Aorta (tissue), 5 donors: ENCODE measurements around the gene MRFAP1L1. TPM values are rescaled to one million over a fixed set of nuclear protein-coding genes. Genes with fewer than 3 reads are reported as not detected.

Experiments used
- ATAC-seq: fragments of 200-7000 bp; cut with Tn5 transposase; one replicate; pipeline ENCODE4 v1.9.1; 2022; ENCODE audit warnings: moderate library complexity; ENCODE audit not compliant: low FRiP score
- DNase-seq, 2 donors: peaks; one replicate each; pipeline ENCODE4 v3.0.0-alpha.2; 2020
- H3K27ac ChIP-seq, 2 donors: one replicate each; pipeline ENCODE4 v1.5.1; 2013; ENCODE audit warnings: low read length in 2 of 2, mild to moderate bottlenecking in 2 of 2, moderate library complexity in 2 of 2, control low read depth in 1 of 2, inconsistent platforms in 1 of 2, low read depth in 1 of 2
- H3K27me3 ChIP-seq, 2 donors: one replicate each; pipeline ENCODE4 v1.6.1; 2013; ENCODE audit warnings: control low read depth in 1 of 2, low read length in 1 of 2, mild to moderate bottlenecking in 1 of 2, moderate library complexity in 1 of 2; ENCODE audit not compliant: insufficient read depth in 2 of 2, control insufficient read depth in 1 of 2
- H3K36me3 ChIP-seq, 2 donors: one replicate each; pipeline ENCODE4 v1.6.1; 2013; ENCODE audit warnings: control low read depth in 1 of 2, low read length in 1 of 2, mild to moderate bottlenecking in 1 of 2; ENCODE audit not compliant: insufficient read depth in 2 of 2, control insufficient read depth in 1 of 2
- H3K4me1 ChIP-seq, 2 donors: one replicate each; pipeline ENCODE4 v1.6.1; 2013; ENCODE audit warnings: low read length in 2 of 2, control low read depth in 1 of 2, mild to moderate bottlenecking in 1 of 2, moderate library complexity in 1 of 2; ENCODE audit not compliant: insufficient read depth in 2 of 2, control insufficient read depth in 1 of 2
- H3K4me3 ChIP-seq, 2 donors: one replicate each; pipeline ENCODE4 v1.5.1; 2013; ENCODE audit warnings: low read length in 2 of 2, control low read depth in 1 of 2, mild to moderate bottlenecking in 1 of 2
- H3K9me3 ChIP-seq: one replicate; pipeline ENCODE4 v1.6.1; 2013; ENCODE audit warnings: mild to moderate bottlenecking, low read length; ENCODE audit not compliant: control insufficient read depth
- WGBS, 2 donors: extraction: QIAGEN DNeasy Blood & Tissue Kit; methylation state at CpG; one replicate each; pipeline ENCODE4 v1.1.7; 2013; 5-methylcytosine and 5-hydroxymethylcytosine counted together
- intact Hi-C, 2 donors: fragments of 100-400 bp; cut with DNase I; formaldehyde crosslinking; loops; one replicate each; pipeline versions ENCODE4 v1.14.2 to v1.15.0; 2022
- polyA plus RNA-seq, 2 donors: library from polyadenylated mRNA; stranded (reverse); fragments of 200-250 nt; gene quantifications; one replicate each; pipeline ENCODE4 v1.2.3, GENCODE V29; 2013
- total RNA-seq, 2 donors: library from RNA; stranded (reverse); fragmentation: NEBNext Ultra II Directional; extraction: Animal tissue kit (Norgen Biotek cat#: 25700); gene quantifications; one replicate each; pipeline ENCODE4 v1.2.1, GENCODE V29; 2021
- donor health status: healthy with polysubstance abuse.
- donor health status: Bipolar disorder and iron deficiency.
- donor health status: DM: no; HTN: no; CAD: no.
- donor health status: DM: no; HTN: no; CAD: no.
- donor health status: DM: yes; HTN: yes; CAD: no.

MRFAP1L1 gene
- total and polyA plus RNA-seq, 4 donors = 38.3 to 91.0 (median 45.7) TPM

- H3K4me3 ChIP-seq = no peak overlapping the region
- WGBS, 2 donors = 88 to 91% methylated on average over 14 to 15 of the region's 15 CpGs
- ATAC-seq = peak; percentile 52
- no peaks in the 10 kb centered on the region for H3K27me3 ChIP-seq
- DNase-seq = no peak
- H3K27ac ChIP-seq = no peak overlapping the region
- H3K9me3 ChIP-seq = no peaks in the 10 kb centered on the region
- no peaks in the 10 kb centered on the region for H3K36me3 ChIP-seq
- intact Hi-C loops = no loop called here
- no peaks in the 10 kb centered on the region for H3K4me1 ChIP-seq
Observed at GRCh38 chr4:6689506-6689960, 20.1 kb downstream of the MRFAP1L1 start.

GRCh38 chr4:6688879-6689505 is 20.7 kb downstream of the MRFAP1L1 start:
- Histone ChIP-seq H3K27ac (no peak overlapping the region), H3K4me3 (no peak overlapping the region), H3K9me3 (no peaks in the 10 kb centered on the region), H3K36me3 (no peaks in the 10 kb centered on the region), H3K27me3 (no peaks in the 10 kb centered on the region), H3K4me1 (no peaks in the 10 kb centered on the region)
- ATAC-seq = no peak
- intact Hi-C loops = no loop called here
- peak in 1 of 2 donors; percentile 66 for DNase-seq
- 43 to 48% methylated on average over 23 of the region's 23 CpGs for WGBS, 2 donors

GRCh38 chr4:6687947-6688878 is 21.5 kb downstream of the MRFAP1L1 start:
- DNase-seq (no peak), ATAC-seq (no peak)
- no peaks in the 10 kb centered on the region for H3K9me3 ChIP-seq
- H3K27ac ChIP-seq = no peak overlapping the region
- no peaks in the 10 kb centered on the region for H3K36me3 ChIP-seq
- intact Hi-C loops = no loop called here
- H3K4me1 ChIP-seq = no peaks in the 10 kb centered on the region
- 91 to 93% methylated on average over 21 to 24 of the region's 24 CpGs for WGBS, 2 donors
- H3K4me3 ChIP-seq = no peak overlapping the region
- no peaks in the 10 kb centered on the region for H3K27me3 ChIP-seq

- intact Hi-C loops = no loop called here
- 69 to 79% methylated on average over 4 of the region's 4 CpGs for WGBS, 2 donors
- ATAC-seq (no peak), DNase-seq (no peak)
- H3K36me3 ChIP-seq = no peaks in the 10 kb centered on the region
- no peaks in the 10 kb centered on the region for H3K27me3 ChIP-seq
- no peaks in the 10 kb centered on the region for H3K9me3 ChIP-seq
- H3K27ac ChIP-seq = no peak overlapping the region
- H3K4me1 ChIP-seq = no peaks in the 10 kb centered on the region
- H3K4me3 ChIP-seq = no peak overlapping the region
Observed at GRCh38 chr4:6686104-6686787, 23.4 kb downstream of the MRFAP1L1 start.

GRCh38 chr4:6684656-6685055 is 25.0 kb downstream of the MRFAP1L1 start:
- Histone ChIP-seq H3K36me3 (no peaks in the 10 kb centered on the region), H3K27ac (no peak overlapping the region), H3K27me3 (no peaks in the 10 kb centered on the region), H3K4me1 (no peaks in the 10 kb centered on the region), H3K4me3 (no peak overlapping the region), H3K9me3 (no peaks in the 10 kb centered on the region)
- ATAC-seq = no peak
- DNase-seq = no peak
- WGBS, 2 donors = 80 to 86% methylated on average over 11 of the region's 11 CpGs
- intact Hi-C loops = no loop called here

- WGBS, 2 donors = 78 to 88% methylated on average over 11 of the region's 11 CpGs
- Histone ChIP-seq H3K9me3 (no peaks in the 10 kb centered on the region), H3K4me3 (no peak overlapping the region)
Observed at GRCh38 chr4:6682862-6683590, 26.6 kb downstream of the MRFAP1L1 start.

GRCh38 chr4:6681191-6681590 is 28.5 kb downstream of the MRFAP1L1 start:
- no peaks in the 10 kb centered on the region for H3K27me3 ChIP-seq
- H3K27ac ChIP-seq = no peak overlapping the region
- no peaks in the 10 kb centered on the region for H3K9me3 ChIP-seq
- 88 to 89% methylated on average over 9 of the region's 9 CpGs for WGBS, 2 donors
- H3K4me1 ChIP-seq = peaks cover 0 to 1% of the 10 kb centered on the region in 2 donors
- intact Hi-C loops = no loop called here
- no peaks in the 10 kb centered on the region for H3K36me3 ChIP-seq
- H3K4me3 ChIP-seq = no peak overlapping the region
- ATAC-seq (no peak), DNase-seq (peak in 1 of 2 donors; percentile 59)

More at GRCh38 chr4:6682862-6683590, 26.6 kb downstream of the MRFAP1L1 start:
- Histone ChIP-seq H3K27ac (no peak overlapping the region), H3K36me3 (no peaks in the 10 kb centered on the region), H3K27me3 (no peaks in the 10 kb centered on the region), H3K4me1 (no peaks in the 10 kb centered on the region)
- intact Hi-C loops = no loop called here
- no peak for DNase-seq
- ATAC-seq = no peak

GRCh38 chr4:6680372-6681034 is 29.2 kb downstream of the MRFAP1L1 start:
- peak in 1 of 2 donors; percentile 22 for DNase-seq
- Histone ChIP-seq H3K4me3 (no peak overlapping the region), H3K4me1 (peaks cover 0 to 5% of the 10 kb centered on the region in 2 donors), H3K36me3 (no peaks in the 10 kb centered on the region), H3K27ac (no peak overlapping the region), H3K27me3 (no peaks in the 10 kb centered on the region), H3K9me3 (no peaks in the 10 kb centered on the region)
- 82% methylated on average over 10 of the region's 10 CpGs for WGBS, 2 donors
- intact Hi-C loops = no loop called here
- ATAC-seq = no peak
